ENCODE data around the gene USP25. TPM values are rescaled to one million over a fixed set of nuclear protein-coding genes. Genes with fewer than 3 reads are reported as not detected.

USP25 gene
- total and polyA plus RNA-seq, 2 donors (not counting 1 experiment from before 2014, with no cell fraction given), result 14.2 to 55.5 TPM

- H3K27ac ChIP-seq (ENCODE audit: low read length in 2 of 2), result no peak overlapping the region
- peaks cover 5% of the 10 kb centered on the region for H3K9me3 Mint-ChIP-seq (ENCODE audit: insufficient read depth)
These were observed 11.1 kb upstream of the USP25 start for GRCh38 chr21:15718711-15719110.

GRCh38 chr21:15719976-15720375 is 9.8 kb upstream of the USP25 start:
- WGBS (ENCODE audit: insufficient coverage), result 100% methylated on average over 4 of the region's 4 CpGs
- intact Hi-C loops (cut with micrococcal nuclease), result loop anchor here (10.0 kb wide), 1 partner anchor 205 kb away; no protein-coding TSS in a partner anchor

More at GRCh38 chr21:15718711-15719110, 11.1 kb upstream of the USP25 start:
- H3K4me3 ChIP-seq (ENCODE audit: control extremely low read depth in 1 of 5, extremely low read depth in 1 of 5, insufficient read depth in 1 of 5, low read depth in 2 of 5, low read length in 4 of 5), result no peak overlapping the region
- Mint-ChIP-seq H3K4me3 (no peak overlapping the region), H3K4me1 (no peaks in the 10 kb centered on the region), H3K27me3 (peaks cover 15% of the 10 kb centered on the region), H3K27ac (no peak overlapping the region)
- H3K4me1 ChIP-seq (ENCODE audit: control insufficient read depth in 2 of 2, insufficient read depth in 2 of 2, low read length in 2 of 2), result no peaks in the 10 kb centered on the region
- intact Hi-C loops (cut with micrococcal nuclease), result no loop called here
- no peaks in the 10 kb centered on the region for H3K79me2 ChIP-seq (ENCODE audit: control insufficient read depth, insufficient read depth, low read length)
- DNase-seq, result no peak
- no peak for ATAC-seq (ENCODE audit: low read depth)
- H3K9me3 ChIP-seq (ENCODE audit: control extremely low read depth in 1 of 3, control insufficient read depth in 2 of 3, insufficient read depth in 1 of 3, low read length in 2 of 3), result no peaks in the 10 kb centered on the region
- no peaks in the 10 kb centered on the region for H3K36me3 ChIP-seq (replicated peaks in 1 of 2; ENCODE audit: control extremely low read depth in 1 of 2, control insufficient read depth in 1 of 2, extremely low read depth in 1 of 2, insufficient read depth in 2 of 2, low read length in 1 of 2)
- no peak overlapping the region for H3K9ac ChIP-seq (ENCODE audit: low read length)
- H3K27me3 ChIP-seq (replicated peaks in 1 of 4; ENCODE audit: control extremely low read depth in 1 of 4, control insufficient read depth in 3 of 4, insufficient read depth in 4 of 4, low read length in 3 of 4), result no peaks in the 10 kb centered on the region
- no peak overlapping the region for H3K4me2 ChIP-seq (replicated peaks; ENCODE audit: low read depth, low read length, poor library complexity, severe bottlenecking)
- no peaks in the 10 kb centered on the region for H4K20me1 ChIP-seq (ENCODE audit: control insufficient read depth, insufficient read depth, low read length, poor library complexity, severe bottlenecking)
- no peak for TF ChIP-seq CTCF (IDR thresholded peaks at IDR 0.05)
- no peak for TF ChIP-seq EZH2 (IDR thresholded peaks at IDR 0.05; ENCODE audit: borderline replicate concordance, insufficient read depth, low read depth, low read length, poor library complexity, severe bottlenecking)
- ChIA-PET POLR2A (no interaction called here), CTCF (no interaction called here)
- H2AFZ ChIP-seq (ENCODE audit: insufficient read depth, low read depth, low read length, poor library complexity, severe bottlenecking), result no peak overlapping the region

More at GRCh38 chr21:15719976-15720375, 9.8 kb upstream of the USP25 start:
- H3K36me3 ChIP-seq (replicated peaks in 1 of 2; ENCODE audit: control extremely low read depth in 1 of 2, control insufficient read depth in 1 of 2, extremely low read depth in 1 of 2, insufficient read depth in 2 of 2, low read length in 1 of 2), result no peaks in the 10 kb centered on the region
- H3K27ac ChIP-seq (ENCODE audit: low read length in 2 of 2), result no peak overlapping the region
- ChIA-PET CTCF (no interaction called here), POLR2A (no interaction called here)
- H3K27me3 ChIP-seq (replicated peaks in 1 of 4; ENCODE audit: control extremely low read depth in 1 of 4, control insufficient read depth in 3 of 4, insufficient read depth in 4 of 4, low read length in 3 of 4), result no peaks in the 10 kb centered on the region
- no peak for TF ChIP-seq EZH2 (IDR thresholded peaks at IDR 0.05; ENCODE audit: borderline replicate concordance, insufficient read depth, low read depth, low read length, poor library complexity, severe bottlenecking)
- Mint-ChIP-seq H3K4me3 (no peak overlapping the region), H3K27me3 (peaks cover 15% of the 10 kb centered on the region), H3K4me1 (no peaks in the 10 kb centered on the region), H3K27ac (no peak overlapping the region), H3K9me3 (ENCODE audit: insufficient read depth) (peaks cover 5% of the 10 kb centered on the region)
- no peak overlapping the region for H2AFZ ChIP-seq (ENCODE audit: insufficient read depth, low read depth, low read length, poor library complexity, severe bottlenecking)
- no peaks in the 10 kb centered on the region for H3K4me1 ChIP-seq (ENCODE audit: control insufficient read depth in 2 of 2, insufficient read depth in 2 of 2, low read length in 2 of 2)
- H3K9me3 ChIP-seq (ENCODE audit: control extremely low read depth in 1 of 3, control insufficient read depth in 2 of 3, insufficient read depth in 1 of 3, low read length in 2 of 3), result no peaks in the 10 kb centered on the region
- H4K20me1 ChIP-seq (ENCODE audit: control insufficient read depth, insufficient read depth, low read length, poor library complexity, severe bottlenecking), result no peaks in the 10 kb centered on the region
- no peak for DNase-seq
- no peak overlapping the region for H3K9ac ChIP-seq (ENCODE audit: low read length)
- no peak overlapping the region for H3K4me3 ChIP-seq (ENCODE audit: control extremely low read depth in 1 of 5, extremely low read depth in 1 of 5, insufficient read depth in 1 of 5, low read depth in 2 of 5, low read length in 4 of 5)
- no peaks in the 10 kb centered on the region for H3K79me2 ChIP-seq (ENCODE audit: control insufficient read depth, insufficient read depth, low read length)
- ATAC-seq (ENCODE audit: low read depth), result no peak
- H3K4me2 ChIP-seq (replicated peaks; ENCODE audit: low read depth, low read length, poor library complexity, severe bottlenecking), result no peak overlapping the region

Data from B cell (primary cell).